Endothelial cell of umbilical vein (primary cell): ENCODE measurements around the gene BCAN. TPM values are rescaled to one million over a fixed set of nuclear protein-coding genes. Genes with fewer than 3 reads are reported as not detected.

ENCODE experiments used
- BruUV-seq: library from RNA; stranded (reverse); fragments of 400-500 nt; replicated peaks from 2 replicates; lab custom pipeline; 2021; lab: Mats Ljungman, UMichigan
- CTCF ChIA-PET: fragments of 300-600, 350-600 bp; sonication (Branson Sonifier 250); formaldehyde crosslinking; loops from one replicate; lab custom pipeline; 2021; ENCODE audit warnings: antibody characterized with exemption, inconsistent platforms; lab: Charles Lee
- POLR2A ChIA-PET: fragments of 300-600, 350-600 bp; sonication (Branson Sonifier 250); formaldehyde crosslinking; loops from one replicate; lab custom pipeline; 2021; ENCODE audit warnings: antibody characterized with exemption, inconsistent platforms; lab: Charles Lee
- DNase-seq: peaks from one replicate; pipeline ENCODE4 v3.0.0-alpha.2; 2011; ENCODE audit warnings: low read depth, low spot score
- FAIRE-seq: peaks from 2 replicates; lab custom pipeline; 2011; peaks lifted over from hg19 to GRCh38; lab: Jason Lieb, UNC
- H2AFZ ChIP-seq: 2 replicates; pipeline ENCODE4 v1.6.0; 2012; ENCODE audit warnings: low read depth, low read length, control low read depth, inconsistent platforms
- H3K27ac ChIP-seq: 2 replicates; pipeline ENCODE4 v1.5.1; 2011; ENCODE audit warnings: low read depth, mild to moderate bottlenecking, control low read depth, low read length, moderate library complexity; ENCODE audit not compliant: insufficient read depth
- H3K27me3 ChIP-seq, 2 experiments: 2 replicates each; pipeline versions ENCODE4 v1.6.0 to v1.6.1; 2011; ENCODE audit warnings: low read length in 2 of 2, mixed read lengths in 1 of 2; ENCODE audit not compliant: control insufficient read depth in 2 of 2, insufficient read depth in 2 of 2
- H3K36me3 ChIP-seq, 2 experiments: 2 replicates in 1 of 2; 3 replicates in 1 of 2; pipeline ENCODE4 v1.5.1; 2011; ENCODE audit warnings: low read length in 2 of 2, mild to moderate bottlenecking in 1 of 2, moderate library complexity in 1 of 2; ENCODE audit not compliant: control insufficient read depth in 2 of 2, insufficient read depth in 2 of 2; ENCODE audit errors: extremely low read depth in 1 of 2
- H3K4me1 ChIP-seq: 3 replicates; pipeline ENCODE4 v1.5.1; 2011; ENCODE audit warnings: mild to moderate bottlenecking, low read length; ENCODE audit not compliant: control insufficient read depth, insufficient read depth; ENCODE audit errors: extremely low read depth
- H3K4me2 ChIP-seq: 2 replicates; pipeline ENCODE4 v1.6.1; 2011; ENCODE audit warnings: low read length, control low read depth, mixed read lengths; ENCODE audit not compliant: insufficient read depth
- H3K4me3 ChIP-seq, 3 experiments: fragments of 200-600 bp in 1 of 3; sonication (generic), shearing (Covaris generic) in 1 of 3; replicated peaks in 1 of 3; 2 replicates each; pipeline ENCODE4 v1.5.1; 2011 to 2016; ENCODE audit warnings: control low read depth in 3 of 3, low read length in 3 of 3, mild to moderate bottlenecking in 2 of 3, inconsistent platforms in 1 of 3, low read depth in 1 of 3, moderate library complexity in 1 of 3; ENCODE audit not compliant: insufficient read depth in 1 of 3
- H3K79me2 ChIP-seq: 2 replicates; pipeline ENCODE4 v1.6.0; 2012; ENCODE audit warnings: low read length, inconsistent platforms; ENCODE audit not compliant: control insufficient read depth, insufficient read depth
- H3K9ac ChIP-seq: replicated peaks from 2 replicates; pipeline ENCODE3; 2011; ENCODE audit warnings: low read length, control low read depth; ENCODE audit not compliant: insufficient read depth; ENCODE audit errors: extremely low read depth
- H3K9me1 ChIP-seq: replicated peaks from 3 replicates; pipeline ENCODE4 v1.6.0; 2011; ENCODE audit warnings: mild to moderate bottlenecking, low read length; ENCODE audit not compliant: control insufficient read depth, insufficient read depth; ENCODE audit errors: extremely low read depth
- H3K9me3 ChIP-seq: replicated peaks from 2 replicates; pipeline ENCODE4 v1.5.1; 2012; ENCODE audit warnings: low read length, inconsistent platforms; ENCODE audit not compliant: control insufficient read depth, insufficient read depth
- H4K20me1 ChIP-seq: replicated peaks from 2 replicates; pipeline ENCODE3; 2011; ENCODE audit warnings: mild to moderate bottlenecking, low read length; ENCODE audit not compliant: control insufficient read depth, insufficient read depth; ENCODE audit errors: extremely low read depth
- EZH2 ChIP-seq: IDR thresholded peaks from 2 replicates; pipeline ENCODE4 v1.6.1; 2012; ENCODE audit warnings: borderline replicate concordance, low read depth, mild to moderate bottlenecking, moderate library complexity, low read length, inconsistent platforms; ENCODE audit not compliant: severe bottlenecking
- FOS ChIP-seq: IDR thresholded peaks from 2 replicates; pipeline ENCODE4 v1.6.1; 2011; ENCODE audit warnings: mild to moderate bottlenecking, low read length, moderate library complexity, borderline replicate concordance; ENCODE audit not compliant: insufficient read depth
- GATA2 ChIP-seq: IDR thresholded peaks from 2 replicates; pipeline ENCODE4 v1.7.0; 2011; ENCODE audit warnings: low read depth, mild to moderate bottlenecking, moderate library complexity, mixed read lengths, low read length; ENCODE audit not compliant: insufficient read length, insufficient read depth
- JUN ChIP-seq: IDR thresholded peaks from 2 replicates; pipeline ENCODE4 v1.6.1; 2011; ENCODE audit warnings: borderline replicate concordance, low read depth; ENCODE audit not compliant: insufficient read length, insufficient read depth
- MYC ChIP-seq: IDR thresholded peaks from one replicate; pipeline ENCODE4 v1.6.1; 2011; ENCODE audit warnings: mild to moderate bottlenecking, low read depth, low read length
- POLR2A ChIP-seq: IDR thresholded peaks from 2 replicates; pipeline ENCODE4 v1.6.1; 2012; ENCODE audit warnings: low read depth, mild to moderate bottlenecking, control low read depth, low read length
- POLR2AphosphoS5 ChIP-seq: IDR thresholded peaks from 2 replicates; pipeline ENCODE4 v1.6.1; 2012; ENCODE audit warnings: low read depth, mild to moderate bottlenecking, control low read depth, low read length, moderate library complexity; ENCODE audit not compliant: insufficient read depth
- dilution Hi-C: fragments of 300-500 bp; cut with MboI; formaldehyde crosslinking; loops from one replicate; pipeline ENCODE4 v1.15.0; 2019; ENCODE audit warnings: low sequenced_read_pairs; ENCODE audit not compliant: extremely low pct_ligation_motif_present
- intact Hi-C: fragments of 100-400 bp; cut with micrococcal nuclease; formaldehyde crosslinking; loops from one replicate; pipeline ENCODE4 v1.10.0; 2022
- polyA plus RNA-seq, 4 experiments: library from polyadenylated mRNA; depleted of rRNA in 3 of 4; stranded (reverse) in 3 of 4; unstranded in 1 of 4; fragments of >200 nt; gene quantifications; 2 replicates each; pipeline versions ENCODE4 v1.2.1 to v1.2.3, GENCODE V29; 2011 to 2012; ENCODE audit warnings: missing spikeins in 1 of 4
- total RNA-seq: library from RNA; stranded (reverse); gene quantifications from 2 replicates; pipeline ENCODE4 v1.2.3, GENCODE V29; 2021
- TF ChIP-seq, protein P1 (sequence below): IDR thresholded peaks from 2 replicates; pipeline ENCODE4 v1.6.1; 2011; ENCODE audit not compliant: insufficient read depth, insufficient read length
- TF ChIP-seq, protein P2 (sequence below), 2 donors: IDR thresholded peaks; 1 replicate in 1 of 2; 2 replicates in 1 of 2; pipeline ENCODE4 v1.5.1; 2011; ENCODE audit warnings: low read length in 2 of 2, mild to moderate bottlenecking in 2 of 2, moderate library complexity in 2 of 2, control low read depth in 1 of 2, inconsistent platforms in 1 of 2, low read depth in 1 of 2; ENCODE audit not compliant: insufficient read depth in 1 of 2; ENCODE audit errors: extremely low read depth in 1 of 2

The BCAN gene
- total and polyA plus RNA-seq, 2 donors (not counting 3 experiments of a cell fraction or from before 2014, with no cell fraction given) = 0.15 TPM; not detected in 1

DNA sequence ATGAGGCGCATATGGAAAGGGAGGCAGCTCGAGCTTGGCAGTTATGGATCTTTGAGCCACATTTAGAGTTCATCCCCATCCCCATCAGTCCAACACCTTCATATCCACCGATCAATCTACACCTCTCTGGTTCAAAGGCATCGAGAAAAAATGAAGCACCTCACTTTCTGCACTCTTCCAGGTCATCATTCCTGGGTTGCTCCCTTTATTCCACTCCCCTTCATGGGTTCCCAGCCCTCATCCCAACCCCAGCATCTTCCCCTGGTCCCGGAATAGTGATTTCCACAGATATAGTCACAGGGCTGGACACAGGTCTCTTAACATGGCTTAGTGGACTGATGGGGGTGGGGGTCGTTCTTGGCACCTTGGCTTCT is 22.3 kb upstream of the BCAN start:
- BruUV-seq = no TSS peak
- H3K36me3 ChIP-seq = no peaks in the 10 kb centered on the region
- no peak for FAIRE-seq
- no peak overlapping the region for H3K4me2 ChIP-seq
- dilution Hi-C loops (no loop called here), intact Hi-C loops (no loop called here)
- no peaks in the 10 kb centered on the region for H3K9me3 ChIP-seq
- H3K9ac ChIP-seq = no peak overlapping the region
- ChIA-PET POLR2A (no interaction called here), CTCF (interaction anchor here (0.7 to 13.8 kb wide), 11 partner anchors 11 to 308 kb away, joined by 3 to 237 read pairs (median 9); partner anchors contain the start of gene CRABP2)
- H3K4me3 ChIP-seq = no peak overlapping the region
- H4K20me1 ChIP-seq = no peaks in the 10 kb centered on the region
- H2AFZ ChIP-seq = no peak overlapping the region
- H3K27ac ChIP-seq = no peak overlapping the region
- H3K27me3 ChIP-seq = peaks cover 35 to 44% of the 10 kb centered on the region in 2 experiments
- H3K79me2 ChIP-seq = no peaks in the 10 kb centered on the region
- peaks cover 11% of the 10 kb centered on the region for H3K4me1 ChIP-seq
- DNase-seq = no peak
- TF ChIP-seq, protein P1, sequence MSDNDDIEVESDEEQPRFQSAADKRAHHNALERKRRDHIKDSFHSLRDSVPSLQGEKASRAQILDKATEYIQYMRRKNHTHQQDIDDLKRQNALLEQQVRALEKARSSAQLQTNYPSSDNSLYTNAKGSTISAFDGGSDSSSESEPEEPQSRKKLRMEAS = no peak
- no peak for TF ChIP-seq EZH2
- no peaks in the 10 kb centered on the region for H3K9me1 ChIP-seq

DNA sequence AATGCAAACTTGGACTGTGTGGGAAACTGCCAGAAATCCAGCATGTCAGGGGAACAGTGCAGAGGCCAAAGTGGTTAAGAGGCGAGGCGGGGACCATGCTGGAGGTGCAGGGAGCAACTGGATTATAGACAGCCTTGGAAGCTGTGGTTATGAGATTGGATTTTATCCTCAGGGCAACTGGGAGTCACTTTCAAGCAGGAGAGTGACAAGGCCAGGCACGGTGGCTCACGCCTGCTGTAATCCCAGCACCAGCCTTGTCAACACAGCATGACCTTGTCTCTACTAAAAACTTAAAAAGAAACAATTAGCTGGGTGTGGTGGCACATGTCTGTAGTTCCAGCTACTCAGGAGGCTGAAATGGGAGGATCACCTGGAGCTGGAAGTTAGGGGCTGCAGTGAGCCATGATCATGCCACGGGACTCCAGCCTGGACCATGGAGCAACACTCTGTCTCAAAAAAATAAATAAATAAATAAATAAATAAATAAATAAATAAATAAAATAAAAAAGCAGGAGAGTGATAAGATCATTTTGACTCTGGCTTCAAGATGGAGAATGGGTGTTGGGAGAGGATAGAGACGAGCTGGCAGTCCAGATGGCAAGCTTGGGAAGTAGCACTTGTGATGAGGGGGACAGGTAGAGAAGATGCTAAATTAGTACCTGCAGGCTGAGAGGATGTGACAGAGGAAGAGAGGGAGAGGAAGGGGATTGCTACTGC is 19.2 kb upstream of the BCAN start:
- no peak for TF ChIP-seq EZH2
- no peak for TF ChIP-seq GATA2
- TF ChIP-seq MYC = no peak
- TF ChIP-seq POLR2A = no peak
- no peak for TF ChIP-seq JUN
- no peak for TF ChIP-seq FOS
- TF ChIP-seq, protein P1 = no peak
- TF ChIP-seq, protein P2, sequence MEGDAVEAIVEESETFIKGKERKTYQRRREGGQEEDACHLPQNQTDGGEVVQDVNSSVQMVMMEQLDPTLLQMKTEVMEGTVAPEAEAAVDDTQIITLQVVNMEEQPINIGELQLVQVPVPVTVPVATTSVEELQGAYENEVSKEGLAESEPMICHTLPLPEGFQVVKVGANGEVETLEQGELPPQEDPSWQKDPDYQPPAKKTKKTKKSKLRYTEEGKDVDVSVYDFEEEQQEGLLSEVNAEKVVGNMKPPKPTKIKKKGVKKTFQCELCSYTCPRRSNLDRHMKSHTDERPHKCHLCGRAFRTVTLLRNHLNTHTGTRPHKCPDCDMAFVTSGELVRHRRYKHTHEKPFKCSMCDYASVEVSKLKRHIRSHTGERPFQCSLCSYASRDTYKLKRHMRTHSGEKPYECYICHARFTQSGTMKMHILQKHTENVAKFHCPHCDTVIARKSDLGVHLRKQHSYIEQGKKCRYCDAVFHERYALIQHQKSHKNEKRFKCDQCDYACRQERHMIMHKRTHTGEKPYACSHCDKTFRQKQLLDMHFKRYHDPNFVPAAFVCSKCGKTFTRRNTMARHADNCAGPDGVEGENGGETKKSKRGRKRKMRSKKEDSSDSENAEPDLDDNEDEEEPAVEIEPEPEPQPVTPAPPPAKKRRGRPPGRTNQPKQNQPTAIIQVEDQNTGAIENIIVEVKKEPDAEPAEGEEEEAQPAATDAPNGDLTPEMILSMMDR (IDR thresholded peaks at IDR 0.05; ENCODE audit: extremely low read depth in 1 of 2, insufficient read depth in 1 of 2, low read depth in 1 of 2, low read length in 2 of 2) = no peak
- TF ChIP-seq POLR2AphosphoS5 = no peak
- no peak overlapping the region for H2AFZ ChIP-seq
- intact Hi-C loops (no loop called here), dilution Hi-C loops (no loop called here)
- peaks cover 10% of the 10 kb centered on the region for H3K4me1 ChIP-seq
- H3K79me2 ChIP-seq = no peaks in the 10 kb centered on the region
- POLR2A ChIA-PET = no interaction called here
- FAIRE-seq (no peak), DNase-seq (no peak)
- H3K9me3 ChIP-seq = no peaks in the 10 kb centered on the region
- CTCF ChIA-PET = interaction anchor here (0.7 to 13.8 kb wide), 8 partner anchors 9 to 267 kb away, joined by 3 to 237 read pairs (median 14); no protein-coding TSS in a partner anchor
- H3K36me3 ChIP-seq = no peaks in the 10 kb centered on the region
- H3K27me3 ChIP-seq = peaks cover 49 to 50% of the 10 kb centered on the region in 2 experiments
- H3K4me3 ChIP-seq = no peak overlapping the region
- no TSS peak for BruUV-seq
- H3K27ac ChIP-seq = no peak overlapping the region
- H3K4me2 ChIP-seq = no peak overlapping the region
- H4K20me1 ChIP-seq = no peaks in the 10 kb centered on the region
- H3K9ac ChIP-seq = no peak overlapping the region
- H3K9me1 ChIP-seq = no peaks in the 10 kb centered on the region
